Kidney epithelial cell (primary cell): ENCODE data around the gene GNG2. TPM values are rescaled to one million over a fixed set of nuclear protein-coding genes. Genes with fewer than 3 reads are reported as not detected.

Experiments
- DNase-seq: peaks from one replicate; pipeline ENCODE4 v3.0.0-alpha.2; 2010; ENCODE audit warnings: low read depth
- H3K27me3 ChIP-seq: 2 replicates; pipeline ENCODE4 v1.6.0; 2011; ENCODE audit warnings: low read length; ENCODE audit not compliant: control insufficient read depth, insufficient read depth
- H3K36me3 ChIP-seq: 2 replicates; pipeline ENCODE4 v1.5.1; 2011; ENCODE audit warnings: low read length; ENCODE audit not compliant: control insufficient read depth, insufficient read depth
- H3K4me3 ChIP-seq: 2 replicates; pipeline ENCODE4 v1.5.1; 2011; ENCODE audit warnings: low read depth, mild to moderate bottlenecking, control low read depth, low read length
- total RNA-seq: library from RNA; depleted of rRNA; stranded (reverse); fragments of >200 nt; gene quantifications from 2 replicates; pipeline ENCODE4 v1.2.3, GENCODE V29; 2015
- TF ChIP-seq, protein P1 (sequence below): IDR thresholded peaks from 2 replicates; pipeline ENCODE4 v1.5.1; 2011; ENCODE audit warnings: mild to moderate bottlenecking, moderate library complexity, low read length, control low read depth, inconsistent platforms; ENCODE audit not compliant: insufficient read depth, poor library complexity, severe bottlenecking

The GNG2 gene
- total RNA-seq, 1 donor from 2014 or later: 4.1 TPM

GRCh38 chr14:51822499-51822898 is 37.9 kb upstream of the GNG2 start:
- no peak for DNase-seq
- H3K27me3 ChIP-seq: no peaks in the 10 kb centered on the region

GRCh38 chr14:51823706-51824105 is 36.7 kb upstream of the GNG2 start:
- DNase-seq: no peak
- Histone ChIP-seq H3K27me3 (no peaks in the 10 kb centered on the region), H3K4me3 (no peak overlapping the region), H3K36me3 (no peaks in the 10 kb centered on the region)
- TF ChIP-seq, protein P1, sequence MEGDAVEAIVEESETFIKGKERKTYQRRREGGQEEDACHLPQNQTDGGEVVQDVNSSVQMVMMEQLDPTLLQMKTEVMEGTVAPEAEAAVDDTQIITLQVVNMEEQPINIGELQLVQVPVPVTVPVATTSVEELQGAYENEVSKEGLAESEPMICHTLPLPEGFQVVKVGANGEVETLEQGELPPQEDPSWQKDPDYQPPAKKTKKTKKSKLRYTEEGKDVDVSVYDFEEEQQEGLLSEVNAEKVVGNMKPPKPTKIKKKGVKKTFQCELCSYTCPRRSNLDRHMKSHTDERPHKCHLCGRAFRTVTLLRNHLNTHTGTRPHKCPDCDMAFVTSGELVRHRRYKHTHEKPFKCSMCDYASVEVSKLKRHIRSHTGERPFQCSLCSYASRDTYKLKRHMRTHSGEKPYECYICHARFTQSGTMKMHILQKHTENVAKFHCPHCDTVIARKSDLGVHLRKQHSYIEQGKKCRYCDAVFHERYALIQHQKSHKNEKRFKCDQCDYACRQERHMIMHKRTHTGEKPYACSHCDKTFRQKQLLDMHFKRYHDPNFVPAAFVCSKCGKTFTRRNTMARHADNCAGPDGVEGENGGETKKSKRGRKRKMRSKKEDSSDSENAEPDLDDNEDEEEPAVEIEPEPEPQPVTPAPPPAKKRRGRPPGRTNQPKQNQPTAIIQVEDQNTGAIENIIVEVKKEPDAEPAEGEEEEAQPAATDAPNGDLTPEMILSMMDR: no peak

More at GRCh38 chr14:51822499-51822898, 37.9 kb upstream of the GNG2 start:
- H3K36me3 ChIP-seq: no peaks in the 10 kb centered on the region
- no peak overlapping the region for H3K4me3 ChIP-seq
- TF ChIP-seq, protein P1: no peak

GRCh38 chr14:51824191-51824590 is 36.2 kb upstream of the GNG2 start:
- H3K36me3 ChIP-seq: no peaks in the 10 kb centered on the region
- DNase-seq: no peak
- no peak overlapping the region for H3K4me3 ChIP-seq
- TF ChIP-seq, protein P1: no peak
- H3K27me3 ChIP-seq: no peaks in the 10 kb centered on the region

DNA sequence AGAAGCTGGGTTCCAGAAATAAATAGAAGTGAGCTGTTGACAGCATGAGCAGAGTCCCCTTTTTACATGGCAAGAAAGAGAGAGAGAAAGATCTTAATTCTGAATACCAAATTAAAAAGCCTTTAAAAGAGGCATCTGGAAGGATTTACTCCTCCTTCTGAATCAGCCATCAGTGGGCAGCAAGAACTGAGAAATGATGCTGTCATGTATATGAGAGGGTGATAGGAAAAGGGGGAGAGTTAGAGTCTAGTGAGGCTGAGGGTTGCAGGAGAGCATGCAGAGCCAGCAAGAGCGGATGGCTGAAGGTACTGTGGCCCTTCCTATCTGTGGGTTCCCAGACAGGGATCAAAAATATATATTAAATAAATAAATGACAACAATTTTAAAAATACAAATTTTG is 34.5 kb upstream of the GNG2 start:
- DNase-seq: no peak
- Histone ChIP-seq H3K27me3 (no peaks in the 10 kb centered on the region), H3K4me3 (no peak overlapping the region), H3K36me3 (no peaks in the 10 kb centered on the region)
- TF ChIP-seq, protein P1: no peak

GRCh38 chr14:51828017-51828797 is 32.2 kb upstream of the GNG2 start:
- Histone ChIP-seq H3K27me3 (no peaks in the 10 kb centered on the region), H3K36me3 (no peaks in the 10 kb centered on the region), H3K4me3 (no peak overlapping the region)
- peak; percentile 60 for DNase-seq
- TF ChIP-seq, protein P1: no peak

GRCh38 chr14:51834240-51834639 is 26.2 kb upstream of the GNG2 start:
- no peak overlapping the region for H3K4me3 ChIP-seq
- H3K27me3 ChIP-seq: no peaks in the 10 kb centered on the region
- DNase-seq: no peak
- H3K36me3 ChIP-seq: no peaks in the 10 kb centered on the region
- TF ChIP-seq, protein P1: no peak
